UCSD-AML1 (cell line): ENCODE data around the gene CCT8.

Experiments used
- DNase-seq: peaks from one replicate; lab custom pipeline; 2025; ENCODE audit not compliant: unreplicated experiment; lab: John Stamatoyannopoulos, UW

CCT8 gene, protein sequence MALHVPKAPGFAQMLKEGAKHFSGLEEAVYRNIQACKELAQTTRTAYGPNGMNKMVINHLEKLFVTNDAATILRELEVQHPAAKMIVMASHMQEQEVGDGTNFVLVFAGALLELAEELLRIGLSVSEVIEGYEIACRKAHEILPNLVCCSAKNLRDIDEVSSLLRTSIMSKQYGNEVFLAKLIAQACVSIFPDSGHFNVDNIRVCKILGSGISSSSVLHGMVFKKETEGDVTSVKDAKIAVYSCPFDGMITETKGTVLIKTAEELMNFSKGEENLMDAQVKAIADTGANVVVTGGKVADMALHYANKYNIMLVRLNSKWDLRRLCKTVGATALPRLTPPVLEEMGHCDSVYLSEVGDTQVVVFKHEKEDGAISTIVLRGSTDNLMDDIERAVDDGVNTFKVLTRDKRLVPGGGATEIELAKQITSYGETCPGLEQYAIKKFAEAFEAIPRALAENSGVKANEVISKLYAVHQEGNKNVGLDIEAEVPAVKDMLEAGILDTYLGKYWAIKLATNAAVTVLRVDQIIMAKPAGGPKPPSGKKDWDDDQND

DNA sequence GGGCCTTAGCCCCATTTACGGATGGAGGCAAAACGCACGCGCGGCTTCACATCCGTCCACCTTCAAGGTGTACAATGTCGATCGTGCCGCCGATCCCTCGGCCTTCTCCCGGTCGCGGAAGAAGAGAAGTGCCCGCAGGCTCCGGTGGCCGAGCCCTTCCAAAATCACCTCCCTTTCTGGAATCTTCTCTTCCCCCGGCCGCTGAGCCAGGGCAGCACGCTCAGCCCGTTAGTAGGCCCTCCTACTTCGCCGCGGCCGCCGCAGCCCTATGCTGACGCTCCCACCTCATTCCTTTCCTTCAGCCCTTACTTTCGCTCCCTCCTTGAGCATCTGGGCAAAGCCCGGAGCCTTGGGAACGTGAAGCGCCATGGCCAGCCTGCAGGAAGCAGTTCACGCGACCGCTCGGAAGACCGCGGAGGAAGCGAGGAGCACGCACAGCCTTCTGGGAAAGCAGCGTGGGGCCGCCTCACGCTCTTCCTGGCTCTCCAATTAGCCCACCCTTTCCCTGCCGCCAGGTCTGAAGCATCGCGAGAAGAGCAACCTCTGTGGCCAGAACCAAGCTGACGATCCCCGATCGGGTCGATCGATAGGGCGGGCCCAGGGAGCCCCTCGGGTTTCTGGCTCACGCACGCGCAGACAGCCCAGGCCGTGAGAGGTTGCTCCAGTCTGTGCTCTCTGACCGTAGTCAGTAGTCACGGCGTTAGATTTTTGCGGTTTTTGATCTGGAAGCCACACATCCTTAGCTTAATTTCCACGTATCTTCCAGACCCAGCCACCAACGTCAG lies at the start of gene CCT8:
Gene CCT8 (minus strand): TSS at position 427 of the 785 bp plus-strand sequence. CDS start 58 bp downstream, at position 369.
- peak; percentile 98 for DNase-seq

DNA sequence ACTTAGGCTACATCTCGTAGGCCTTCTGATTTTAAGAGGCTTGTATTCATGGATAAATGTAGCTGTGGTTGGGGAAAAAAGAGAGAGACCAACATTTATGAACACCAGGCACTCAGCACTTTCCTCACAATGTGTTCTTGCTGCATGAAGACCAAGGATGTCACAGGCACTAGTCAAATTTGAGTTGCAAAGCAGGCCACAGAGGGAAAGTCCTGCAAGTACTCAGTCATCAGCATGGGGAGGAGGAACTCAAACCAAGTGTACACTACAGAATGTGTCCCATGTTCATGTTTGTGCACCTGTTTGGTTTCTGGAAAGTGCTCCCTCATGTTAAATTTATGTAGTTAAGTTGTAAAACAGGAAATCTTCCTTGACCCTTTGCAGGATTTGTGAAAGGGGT lies 48.3 kb upstream of the CCT8 start:
- no peak for DNase-seq

DNA sequence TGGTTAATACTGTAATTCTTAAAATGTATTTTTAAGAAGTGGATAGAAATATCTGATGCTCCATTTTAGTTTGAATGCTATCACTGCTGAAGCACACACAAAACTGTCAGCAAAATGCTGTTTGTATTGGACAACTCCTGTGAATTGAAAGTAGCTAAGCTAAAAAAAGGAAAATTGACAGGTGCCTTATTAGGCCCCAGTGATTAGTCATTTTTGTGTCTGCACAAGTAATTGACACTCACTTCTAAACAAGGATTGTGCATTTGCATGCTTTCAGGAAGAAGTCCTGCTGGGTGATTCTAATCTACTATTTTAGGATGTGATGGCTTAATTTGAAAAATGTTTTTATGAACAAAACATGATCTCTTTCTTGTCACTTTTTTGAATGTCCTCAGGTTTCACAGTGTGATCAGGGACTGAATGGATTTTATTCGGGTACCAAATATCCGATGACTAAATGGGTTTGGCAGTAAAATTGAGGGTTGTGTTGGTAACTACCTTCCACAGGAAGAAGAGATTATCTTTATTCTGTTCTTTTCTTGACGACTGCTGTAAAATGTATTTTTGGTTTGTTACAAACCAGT lies 44.0 kb upstream of the CCT8 start:
- DNase-seq: no peak

DNA sequence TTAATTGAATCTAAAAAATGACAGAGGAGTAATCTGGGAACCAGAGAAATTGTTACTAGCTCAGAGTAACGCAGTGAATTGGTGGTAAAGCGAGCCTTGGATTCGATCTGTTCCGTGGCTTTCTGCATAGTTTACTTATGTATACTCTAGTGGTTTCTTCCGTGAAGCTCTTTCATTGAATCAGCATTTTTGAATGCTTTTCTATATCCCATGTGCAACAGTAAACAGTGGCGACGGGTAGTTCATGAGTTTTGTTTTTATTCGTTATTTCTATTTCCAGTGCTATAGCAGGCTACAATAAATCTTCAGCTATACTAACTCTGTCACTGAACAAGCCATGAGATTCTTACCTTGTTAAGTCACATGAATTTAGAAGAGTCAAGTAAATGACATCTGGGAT lies 42.5 kb upstream of the CCT8 start:
- no peak for DNase-seq

DNA sequence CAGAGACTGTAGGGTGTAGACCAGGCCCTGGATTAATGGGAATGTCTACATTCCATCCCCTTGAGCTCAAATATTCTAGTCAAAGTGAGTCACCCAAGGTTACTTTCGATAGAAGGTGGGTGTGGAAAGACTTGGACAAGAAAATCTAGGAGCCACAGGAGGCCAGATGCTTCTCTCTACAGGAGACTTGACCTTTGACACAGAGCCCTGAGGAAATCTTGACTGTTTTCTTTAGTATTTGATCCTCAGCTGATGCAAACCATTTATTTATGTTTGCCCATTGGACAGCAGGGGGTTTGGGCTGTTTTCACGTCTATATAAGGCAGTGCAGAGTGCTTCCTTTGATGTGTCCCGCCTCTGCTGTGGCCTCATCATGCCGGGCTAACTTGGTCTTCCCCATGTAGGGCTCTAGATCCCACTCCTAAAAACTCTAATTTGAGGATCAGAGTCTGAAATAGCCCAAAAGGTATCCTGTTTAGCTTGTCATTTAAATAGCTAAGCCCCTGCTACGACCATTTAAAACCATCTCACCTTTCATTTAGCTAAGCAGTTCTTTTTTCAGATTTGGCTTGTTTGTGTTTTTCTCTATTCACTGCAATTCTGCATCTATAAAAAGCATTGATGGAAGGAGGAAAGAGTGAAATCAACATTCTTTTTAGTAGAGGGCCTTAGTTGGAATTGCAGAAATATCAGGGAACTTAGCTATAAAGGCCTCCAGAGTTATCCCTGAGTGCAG lies 41.5 kb upstream of the CCT8 start:
- no peak for DNase-seq

DNA sequence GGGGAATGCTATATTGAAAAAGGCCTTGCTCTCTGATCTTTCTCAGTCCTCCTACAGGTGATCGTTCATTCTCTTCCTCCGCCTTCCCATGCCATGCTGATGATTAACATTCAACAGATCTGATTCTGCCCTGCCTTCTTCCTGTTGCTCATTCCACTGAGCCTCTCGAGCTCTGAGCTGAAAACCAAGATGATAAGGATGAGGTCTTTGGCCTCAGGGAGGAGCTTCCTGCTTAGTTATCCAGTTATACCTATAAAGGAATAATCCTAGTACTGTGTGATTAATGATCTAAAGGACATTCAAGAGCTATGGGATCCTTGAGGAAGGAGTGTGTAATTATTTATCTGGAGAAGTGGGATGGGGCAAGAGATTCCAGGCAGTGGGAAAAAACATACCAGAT lies 31.8 kb upstream of the CCT8 start:
- DNase-seq: no peak

DNA sequence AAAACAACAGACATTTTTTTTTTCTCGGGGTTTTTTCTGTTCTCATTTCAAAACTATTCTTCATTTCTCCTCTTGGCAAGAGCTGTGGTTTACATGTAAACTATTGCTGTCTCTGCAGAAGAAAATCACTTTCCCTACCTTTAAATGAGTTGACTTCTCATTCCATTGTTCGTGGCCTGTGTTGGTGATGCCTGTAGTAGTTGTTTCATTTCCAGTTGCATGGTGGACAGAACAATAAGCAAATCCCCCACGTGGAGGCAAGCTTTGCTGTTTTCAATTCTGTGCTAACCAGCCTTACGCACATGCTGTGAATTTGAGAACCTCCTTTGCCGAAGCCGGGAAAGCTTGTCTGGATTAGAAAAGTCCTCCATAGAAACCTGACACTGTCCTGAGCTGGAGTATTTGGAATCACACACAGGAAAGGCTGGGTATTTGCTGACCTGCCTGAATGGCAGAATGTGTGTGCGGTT lies 30.8 kb upstream of the CCT8 start:
- no peak for DNase-seq

DNA sequence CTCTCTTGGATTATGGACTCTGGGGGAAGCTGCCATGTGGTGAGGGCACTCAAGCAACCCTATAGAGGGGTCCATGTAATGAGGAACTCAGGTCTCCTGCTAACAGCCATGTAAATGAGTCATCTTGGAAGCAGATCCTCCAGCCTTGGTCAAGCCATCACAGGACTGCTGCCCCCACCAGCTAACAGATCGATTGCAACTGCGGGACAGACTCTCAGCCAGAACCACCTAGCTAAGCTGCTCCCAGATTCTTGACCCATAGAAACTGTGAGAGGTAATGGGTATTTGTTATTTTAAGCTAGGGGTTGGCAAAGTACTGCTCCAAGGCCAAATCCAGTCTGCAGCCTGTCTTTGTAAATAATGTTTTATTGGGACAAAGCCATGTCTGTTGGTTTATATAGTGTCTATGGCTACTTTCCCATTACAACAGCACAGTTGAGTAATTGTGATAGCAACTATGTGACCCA lies 29.4 kb upstream of the CCT8 start:
- DNase-seq: no peak

DNA sequence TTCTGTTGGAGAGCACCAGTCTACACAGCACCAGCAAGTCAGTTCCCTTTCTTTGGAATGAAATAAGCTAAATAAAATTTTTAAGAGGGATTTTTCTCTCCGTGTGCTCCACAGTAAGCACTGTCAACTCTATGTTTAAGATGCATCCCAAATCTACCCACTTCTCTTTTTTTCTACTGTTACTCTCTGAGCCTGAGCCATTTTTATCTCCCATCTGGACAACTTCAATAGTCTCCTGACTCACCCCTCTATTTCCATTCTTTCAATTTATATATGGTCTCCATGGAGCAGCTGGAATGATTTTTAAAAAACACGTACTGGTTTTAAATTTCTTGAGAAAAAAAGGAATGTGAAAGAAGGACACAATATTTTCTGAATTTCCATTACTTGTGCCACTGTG lies 24.7 kb upstream of the CCT8 start:
- DNase-seq: no peak

DNA sequence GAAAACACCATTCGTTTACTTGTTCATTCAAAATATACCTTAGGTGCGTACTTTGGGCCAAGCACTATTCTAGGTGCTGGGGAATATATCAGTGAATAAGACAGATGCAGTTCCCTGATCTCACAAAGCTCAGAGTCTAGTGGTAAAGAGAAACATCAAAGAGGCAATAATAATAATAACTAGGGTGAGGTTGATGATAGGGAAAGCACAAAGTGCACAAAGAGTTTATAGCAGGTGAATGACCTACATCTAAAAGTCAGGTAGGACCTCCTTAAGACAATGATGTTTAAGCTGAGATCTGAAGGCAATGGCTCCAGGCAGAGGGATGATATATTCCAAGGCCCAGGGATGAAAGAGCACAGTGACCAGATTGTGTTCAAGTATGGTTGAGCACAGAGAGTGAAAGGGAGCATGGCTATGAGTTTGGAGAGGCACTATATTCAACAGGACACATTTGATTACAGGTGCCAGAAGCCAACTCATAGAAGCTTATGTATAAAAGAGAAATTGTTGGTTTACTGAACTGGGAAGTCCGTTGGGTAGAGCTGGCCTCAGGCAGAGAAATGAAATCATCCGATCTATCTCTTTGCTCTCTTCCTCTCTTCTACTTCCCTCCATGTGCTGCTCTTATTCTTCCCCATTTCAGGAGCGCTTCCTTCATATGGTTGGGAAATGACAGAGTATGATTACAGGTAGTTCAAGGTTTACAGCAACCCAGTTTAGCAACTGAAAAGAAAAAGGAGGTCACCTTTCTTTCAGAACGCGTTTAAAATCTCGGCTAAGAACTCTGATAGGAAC lies 23.0 kb upstream of the CCT8 start:
- no peak for DNase-seq

DNA sequence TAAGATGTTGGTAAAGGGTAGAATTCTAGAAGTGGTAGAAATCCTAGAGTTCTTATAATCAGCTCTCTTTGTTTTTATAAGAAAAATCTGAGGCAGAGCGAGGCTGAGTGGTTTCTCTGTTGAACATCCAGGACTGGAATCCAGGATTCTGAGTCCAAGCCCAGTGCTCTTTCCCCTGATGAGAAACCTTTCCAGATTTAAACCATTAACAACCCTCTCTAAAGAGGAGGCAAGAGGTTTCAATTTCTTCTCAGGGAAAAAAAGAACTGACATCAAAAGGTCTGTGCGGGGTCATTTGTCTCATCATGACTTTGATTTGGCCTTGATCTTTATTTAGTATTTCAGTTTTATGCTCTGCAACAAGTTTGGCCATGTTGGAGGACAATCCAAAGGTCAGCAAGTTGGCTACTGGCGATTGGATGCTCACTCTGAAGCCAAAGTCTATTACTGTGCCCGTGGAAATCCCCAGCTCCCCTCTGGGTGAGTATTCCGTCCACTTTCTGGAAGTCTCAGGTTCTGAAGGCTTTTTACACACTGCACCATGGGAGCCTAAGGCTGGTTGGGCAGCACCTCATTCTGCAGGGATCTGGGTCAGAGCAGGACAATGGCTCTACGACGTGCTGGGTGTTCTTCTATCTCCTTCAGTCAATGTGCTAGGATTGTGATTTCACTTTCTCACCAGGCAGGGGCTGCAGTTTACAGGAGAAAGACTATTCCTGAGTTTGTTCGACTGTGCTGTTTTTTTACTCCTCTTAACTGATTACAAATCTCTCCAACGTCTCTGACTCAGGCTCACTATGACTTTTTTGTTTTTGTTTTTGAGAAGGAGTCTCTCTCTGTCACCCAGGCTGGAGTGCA lies 18.9 kb upstream of the CCT8 start:
- DNase-seq: no peak

DNA sequence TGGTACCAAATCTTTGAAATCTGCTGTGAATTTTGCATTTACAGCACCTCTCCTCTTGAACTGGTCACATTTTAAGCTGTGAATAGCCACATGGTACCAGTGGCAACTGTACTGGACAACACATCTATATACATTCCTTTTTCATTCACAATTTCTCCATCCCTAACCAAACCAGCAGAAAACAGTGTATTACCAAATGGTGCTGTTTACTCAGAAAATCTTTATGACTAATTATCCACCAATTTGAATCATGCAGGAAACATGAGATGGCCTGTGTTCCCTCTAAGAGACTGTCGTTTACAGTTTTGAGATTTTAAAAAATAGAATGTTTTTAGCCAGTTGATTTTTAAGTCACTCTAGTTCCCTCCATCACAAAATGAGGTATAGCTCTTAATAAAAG lies 17.6 kb upstream of the CCT8 start:
- no peak for DNase-seq

DNA sequence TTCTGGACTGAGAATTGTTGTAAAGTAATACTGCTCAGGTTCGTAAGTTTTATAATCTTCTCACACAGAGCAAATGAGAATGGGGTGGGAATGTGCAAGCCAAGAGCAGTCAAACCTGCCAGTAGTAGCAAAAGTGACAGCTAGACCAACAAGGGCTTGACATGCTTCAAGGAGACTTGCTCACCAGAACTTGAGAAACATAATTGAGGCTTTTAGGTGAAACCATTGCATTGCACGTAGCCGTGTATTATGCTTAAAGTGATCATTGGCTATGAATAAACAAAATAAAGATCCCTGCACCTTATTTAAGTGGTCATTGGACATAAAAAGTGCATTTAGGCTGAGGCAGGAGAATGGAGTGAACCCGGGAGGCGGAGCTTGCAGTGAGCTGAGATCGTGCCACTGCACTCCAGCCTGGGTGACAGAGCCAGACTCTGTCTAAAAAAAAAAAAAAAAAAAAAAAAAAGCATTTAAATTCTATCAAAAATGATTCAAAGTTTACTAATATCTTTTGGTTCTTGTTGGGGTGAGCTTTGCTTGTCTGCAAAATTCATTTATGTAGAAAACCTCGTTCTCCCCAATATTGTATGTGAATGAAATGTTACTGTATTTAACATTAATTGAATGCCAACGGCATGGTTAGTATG lies 11.8 kb upstream of the CCT8 start:
- no peak for DNase-seq

DNA sequence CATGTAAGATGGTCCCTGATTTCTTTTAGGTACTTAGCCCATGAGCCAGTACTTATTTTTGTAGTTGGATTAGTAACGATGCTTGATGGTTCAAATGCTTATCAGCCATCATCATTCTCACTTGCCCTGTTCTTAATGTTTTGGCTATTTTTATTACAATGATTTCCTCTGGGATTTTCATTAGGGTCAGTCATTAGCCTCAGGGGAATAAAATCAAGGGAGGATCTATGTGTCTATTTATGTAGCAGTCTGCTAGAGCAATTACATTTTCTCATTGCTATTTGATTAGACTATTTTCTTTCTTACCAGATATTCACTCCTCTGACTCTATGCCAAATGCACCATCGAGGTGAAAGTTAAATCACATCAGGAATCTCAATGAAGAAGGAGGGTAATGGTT lies 10.9 kb upstream of the CCT8 start:
- no peak for DNase-seq

DNA sequence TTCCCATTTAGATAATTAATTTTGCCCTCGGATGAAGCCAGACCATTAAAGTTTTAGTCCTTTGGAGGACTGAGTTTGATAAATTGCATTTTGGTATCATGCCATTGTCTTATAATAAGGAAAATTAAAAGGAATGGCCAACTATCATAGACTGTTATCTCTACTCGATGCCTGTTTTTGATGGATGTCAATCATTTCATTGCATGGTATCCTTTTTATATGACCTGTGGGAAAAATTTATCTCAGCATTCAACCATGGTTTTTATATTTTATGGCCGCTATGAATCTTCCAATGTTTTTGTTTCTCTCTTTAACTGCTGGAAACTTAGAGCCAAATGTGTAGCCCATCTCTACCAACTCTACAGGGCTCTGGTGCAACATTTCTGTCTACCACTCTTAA lies 9.9 kb upstream of the CCT8 start:
- DNase-seq: no peak

DNA sequence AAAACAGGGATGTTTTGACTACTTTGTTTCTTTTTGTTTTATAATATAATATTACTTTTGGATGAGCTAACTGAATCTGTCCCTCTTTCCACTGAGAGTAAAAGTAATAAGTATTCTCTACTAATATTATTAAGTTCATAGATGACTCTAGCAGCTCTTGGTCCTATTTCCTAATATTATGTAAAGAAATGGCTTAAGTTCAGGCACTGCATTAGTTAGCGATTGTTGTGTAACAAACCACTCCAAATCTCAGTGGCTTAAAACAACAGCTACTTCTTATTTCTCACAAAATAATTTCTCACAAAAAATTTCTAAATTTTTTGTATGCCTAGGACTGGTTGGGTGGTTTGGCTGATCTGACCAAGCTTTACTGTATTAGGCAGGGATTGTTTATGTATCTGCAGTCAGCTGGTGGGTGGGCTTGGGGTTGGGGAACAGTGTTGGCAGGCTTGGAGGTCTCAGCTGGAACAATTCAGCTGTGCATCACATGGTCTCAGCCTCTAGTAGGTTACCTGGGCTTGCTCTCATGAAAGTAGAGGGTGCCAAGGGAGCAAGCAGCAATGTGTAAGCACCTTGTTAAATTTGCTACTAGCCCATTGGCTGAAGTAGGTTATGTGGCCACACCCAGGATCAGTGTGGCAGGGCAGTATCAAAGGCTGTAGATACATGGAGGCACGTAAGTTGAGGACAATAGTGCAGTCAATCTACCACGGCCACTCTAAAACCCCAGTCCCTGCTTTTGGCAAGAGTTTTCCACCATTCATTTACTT lies 8.8 kb upstream of the CCT8 start:
- no peak for DNase-seq

DNA sequence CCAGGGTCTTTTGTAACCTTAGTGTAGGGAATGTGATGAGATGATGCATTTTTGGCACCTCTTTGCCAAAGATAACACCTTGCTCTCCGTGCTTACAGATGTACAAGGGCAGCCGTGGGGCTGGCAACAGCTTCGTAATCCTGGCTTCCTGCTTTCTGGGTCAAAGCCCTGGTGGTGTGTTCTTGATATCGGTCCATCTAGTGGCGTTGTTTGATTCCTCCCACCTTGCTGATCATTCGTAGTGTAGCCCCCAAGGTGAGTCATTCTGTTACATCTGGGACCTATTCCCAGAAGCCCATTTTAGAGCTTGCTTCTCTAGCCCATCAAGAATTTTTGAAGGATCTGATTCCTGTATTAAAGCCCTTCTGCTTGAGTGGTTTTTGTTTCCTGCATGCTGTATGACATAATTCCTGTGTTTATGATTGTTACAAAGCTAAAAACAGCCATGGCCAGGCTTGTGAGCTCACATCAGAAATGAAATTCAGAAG lies 7.0 kb upstream of the CCT8 start:
- DNase-seq: peak; percentile 21
